GM19193 (cell line): ENCODE results near the gene DCAF6.

Experiments used
- POLR2A ChIP-seq: IDR thresholded peaks from 4 replicates; pipeline ENCODE4 v1.6.1; 2011; ENCODE audit not compliant: insufficient read depth, insufficient read length; ENCODE audit errors: extremely low read depth

The DCAF6 gene

GRCh38 chr1:168081373-168082007 is 145.0 kb downstream of the DCAF6 start:
- no peak for TF ChIP-seq POLR2A

- no peak for TF ChIP-seq POLR2A
These were observed 145.8 kb downstream of the DCAF6 start for GRCh38 chr1:168082008-168082876.

DNA sequence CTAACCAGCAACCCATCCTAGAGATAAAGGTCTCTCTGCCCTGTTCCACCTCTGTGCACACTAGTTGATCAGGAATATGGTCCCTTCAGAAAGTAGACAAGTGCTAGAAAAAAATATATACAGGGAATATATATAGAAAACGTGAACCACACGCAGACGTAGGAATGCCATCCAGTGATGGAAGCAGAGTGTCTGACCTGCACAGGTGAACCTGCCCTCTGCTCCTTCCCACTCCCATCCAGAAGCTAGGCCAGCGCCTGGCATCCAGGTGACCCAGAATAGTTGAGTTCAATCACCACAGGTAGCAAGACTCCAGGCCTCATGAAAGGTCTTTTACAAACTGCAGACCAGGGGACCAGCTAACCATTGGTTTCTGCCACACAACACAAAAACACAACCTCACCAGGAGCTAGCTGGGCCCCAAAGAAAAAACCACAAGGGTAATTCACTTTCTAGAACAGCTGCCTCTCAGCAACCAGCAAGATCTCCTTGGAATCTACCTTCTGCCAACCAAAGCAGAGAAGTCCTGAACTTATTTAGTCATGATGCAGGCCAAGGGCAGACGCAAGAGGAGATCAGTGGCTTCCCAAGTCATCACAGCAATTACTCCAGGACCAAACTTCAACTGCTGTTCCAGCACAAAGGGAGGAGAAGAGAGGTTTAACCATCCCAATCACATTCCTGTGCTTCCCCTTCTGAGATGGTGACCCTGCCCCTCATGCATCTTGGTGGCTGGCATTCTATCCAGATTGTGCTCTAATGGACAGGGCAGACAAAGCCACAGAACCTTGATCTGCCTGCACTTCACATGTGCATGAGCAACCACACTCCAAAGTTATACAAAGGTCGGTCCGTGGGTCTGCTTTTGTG is 147.2 kb downstream of the DCAF6 start:
- no peak for TF ChIP-seq POLR2A

DNA sequence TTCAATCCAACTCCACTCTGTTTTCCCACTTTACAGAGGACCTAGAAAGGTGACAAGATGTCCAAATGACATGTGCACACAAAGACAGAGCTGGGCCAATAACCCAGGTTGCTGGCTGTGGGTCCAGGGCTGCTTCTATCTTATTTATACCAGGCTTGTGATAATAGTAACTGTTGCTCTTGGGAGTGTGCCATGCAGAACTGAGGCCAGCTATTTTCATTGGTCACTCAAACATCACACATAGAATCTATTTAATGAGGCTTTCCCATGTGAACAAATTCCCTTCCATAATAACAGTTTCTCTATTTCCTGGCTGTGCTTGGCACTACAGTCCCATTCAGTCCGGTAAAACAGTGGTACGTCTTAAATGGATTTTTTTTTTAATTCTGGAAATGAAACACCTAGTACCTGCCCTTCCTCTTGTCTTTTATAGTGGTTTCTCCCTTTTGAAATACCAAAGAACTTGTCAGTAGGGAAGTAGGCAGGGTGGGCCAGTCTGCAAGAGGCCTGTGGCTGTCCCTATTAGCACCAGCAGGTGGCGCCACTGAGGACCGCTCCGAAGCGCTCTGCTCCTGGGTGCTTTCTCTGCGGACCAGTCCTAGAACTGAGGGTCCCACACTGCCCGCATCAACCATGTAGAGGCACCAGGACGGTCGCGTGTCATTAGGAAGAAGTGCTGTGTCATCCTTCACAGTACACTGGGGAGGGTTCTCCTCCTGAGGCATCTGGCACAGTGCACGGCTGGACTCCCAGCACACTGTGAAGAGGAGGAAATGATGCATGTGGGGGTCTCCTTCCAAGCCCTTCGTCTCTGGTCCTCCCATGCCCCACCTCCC is 148.1 kb downstream of the DCAF6 start:
- TF ChIP-seq POLR2A: no peak

DNA sequence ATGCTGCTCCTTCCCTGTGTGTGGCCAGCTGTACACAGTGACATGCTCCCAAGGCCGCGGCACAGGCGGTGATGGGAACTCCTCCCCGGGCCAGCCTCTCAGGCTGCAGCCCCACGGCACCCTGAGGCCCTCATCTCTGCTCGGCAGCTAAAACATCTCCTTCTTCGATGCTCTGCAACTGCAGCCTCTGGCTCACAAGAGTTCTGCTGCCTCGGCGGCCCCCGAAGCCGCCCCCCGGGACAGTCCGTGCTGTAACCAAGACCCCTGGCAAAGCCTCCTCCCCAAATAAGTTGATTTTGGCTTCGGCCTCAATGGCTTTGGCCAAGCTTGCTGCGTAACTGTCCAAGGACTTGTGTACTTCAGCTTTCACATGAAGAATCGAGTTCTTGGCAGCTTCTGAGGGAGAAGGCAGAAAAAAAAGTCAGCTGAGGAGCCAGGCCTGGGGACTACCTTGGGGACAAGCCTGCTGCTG is 149.0 kb downstream of the DCAF6 start:
- no peak for TF ChIP-seq POLR2A

DNA sequence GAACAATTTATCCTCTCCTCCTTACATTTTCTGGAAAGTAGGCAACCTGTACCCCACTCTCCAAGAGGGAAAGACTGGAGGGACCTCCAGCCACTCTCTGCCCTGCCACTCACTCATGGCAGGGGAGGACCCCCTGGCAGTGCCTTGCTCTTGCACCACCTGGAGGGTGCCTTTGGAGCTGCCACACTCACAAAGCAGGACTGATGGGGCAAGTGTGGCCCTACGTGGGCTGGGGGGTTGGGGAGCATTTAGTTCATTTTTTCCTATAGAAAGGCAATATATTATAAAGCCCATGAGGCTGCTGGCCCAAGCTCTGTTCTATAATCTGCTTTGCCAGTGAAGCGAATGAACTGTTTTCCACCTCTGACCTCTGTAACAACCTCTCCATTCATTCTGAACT is 150.0 kb downstream of the DCAF6 start:
- TF ChIP-seq POLR2A: no peak

DNA sequence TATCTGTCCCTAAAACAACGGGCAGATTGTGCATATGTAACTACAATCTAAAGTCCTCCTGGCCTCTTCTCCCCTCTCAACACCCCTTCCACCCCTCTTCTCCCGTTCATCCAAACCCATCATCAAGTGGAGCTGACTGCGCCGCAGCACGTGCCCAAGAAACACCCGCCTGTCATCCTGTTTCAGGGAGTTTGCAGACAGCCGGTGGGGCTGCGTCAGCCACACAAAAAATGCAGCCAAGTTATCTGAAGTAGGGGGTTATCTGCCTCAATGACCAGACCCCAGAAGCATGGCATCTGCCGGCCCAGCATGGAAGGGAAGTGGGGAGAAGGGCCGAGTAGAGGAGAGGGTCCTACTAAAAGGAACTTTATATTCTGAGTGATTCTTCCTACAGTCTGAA is 151.2 kb downstream of the DCAF6 start:
- no peak for TF ChIP-seq POLR2A

DNA sequence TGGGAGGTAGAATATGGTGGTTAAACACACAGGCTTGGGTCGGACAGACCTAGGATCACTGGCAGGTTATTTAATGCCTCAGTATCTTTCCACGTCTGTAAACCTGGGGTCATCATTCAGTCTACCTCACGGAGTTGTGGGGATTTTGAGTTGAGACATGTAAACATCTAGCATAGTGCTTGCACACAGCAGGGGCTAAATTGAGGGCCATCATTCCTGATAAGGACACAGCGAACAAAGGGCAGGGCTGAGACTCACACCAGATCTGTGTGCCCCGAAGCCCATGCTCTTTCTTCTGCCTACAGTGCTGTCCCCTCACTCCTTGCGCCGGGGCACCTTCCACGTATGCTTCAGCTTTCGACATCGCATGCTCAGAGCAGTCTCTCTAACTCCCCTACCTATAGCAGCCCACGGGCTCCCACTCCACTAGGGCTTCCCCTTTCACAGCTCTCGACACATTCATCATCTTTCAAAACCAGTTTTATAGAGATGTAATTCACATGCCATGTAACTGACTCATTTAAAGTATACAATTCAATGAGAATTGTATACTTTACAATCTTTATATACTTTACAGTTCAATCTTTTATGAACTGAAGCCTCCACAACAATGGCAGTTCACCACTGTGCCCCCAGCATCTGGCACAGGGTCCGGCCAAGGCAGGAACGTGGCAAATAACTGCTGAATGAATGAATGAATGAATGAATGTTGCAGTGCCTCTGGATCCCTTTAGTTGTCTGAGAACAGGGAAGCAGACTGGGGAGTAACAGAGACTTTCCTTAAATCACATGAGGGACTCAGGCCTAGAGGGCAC is 152.2 kb downstream of the DCAF6 start:
- TF ChIP-seq POLR2A: no peak

- TF ChIP-seq POLR2A: no peak
These were observed 153.0 kb downstream of the DCAF6 start for GRCh38 chr1:168089326-168089978.

- no peak for TF ChIP-seq POLR2A
These were observed 153.5 kb downstream of the DCAF6 start for GRCh38 chr1:168089979-168090337.

- TF ChIP-seq POLR2A: no peak
These were observed 153.9 kb downstream of the DCAF6 start for GRCh38 chr1:168090395-168090794.

DNA sequence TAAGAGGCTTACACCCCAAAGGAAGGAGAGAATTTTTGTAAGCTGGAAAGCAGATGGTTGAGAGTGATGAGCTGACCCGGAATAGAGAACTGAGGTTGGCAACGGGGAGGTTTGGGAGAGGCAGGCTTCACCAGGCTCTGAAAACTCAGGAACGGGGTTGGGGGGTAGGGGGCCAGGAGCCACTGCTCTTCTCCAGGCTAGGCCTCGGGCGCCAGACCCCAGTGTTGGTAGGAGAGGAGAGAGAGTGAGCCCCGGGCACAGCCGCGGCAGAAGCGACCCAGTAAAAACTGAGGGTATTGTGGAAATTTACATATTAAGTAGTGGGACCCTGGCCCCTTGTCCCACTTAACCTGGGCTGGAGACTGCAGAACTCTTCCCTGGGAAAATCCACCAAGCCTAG is 154.6 kb downstream of the DCAF6 start:
- no peak for TF ChIP-seq POLR2A

- TF ChIP-seq POLR2A: no peak
These were observed 155.5 kb downstream of the DCAF6 start for GRCh38 chr1:168091720-168092550.
